UCSD-AML1 (cell line): Measurements from ENCODE around the gene DPM3.

Source experiments
- DNase-seq: peaks from one replicate; lab custom pipeline; 2025; ENCODE audit not compliant: unreplicated experiment; lab: John Stamatoyannopoulos, UW

The DPM3 gene

DNA sequence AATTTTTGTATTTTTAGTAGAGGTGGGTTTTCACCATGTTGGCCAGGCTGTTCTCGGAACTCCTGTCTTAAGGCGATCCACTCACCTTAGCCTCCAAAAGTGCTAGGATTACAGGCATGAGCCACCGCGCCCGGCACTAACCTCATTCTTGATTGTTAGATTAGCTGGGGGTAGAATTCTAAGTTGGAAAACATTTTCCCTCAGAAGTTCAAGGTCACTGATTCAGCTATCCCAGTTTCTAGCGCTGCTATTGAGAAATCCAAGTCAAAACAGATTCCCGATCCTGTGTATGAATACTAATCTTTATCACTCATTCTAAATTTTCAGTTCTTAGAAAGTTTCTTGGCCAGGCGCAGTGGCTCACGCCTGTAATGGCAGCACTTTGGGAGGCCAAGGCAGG, 37.0 kb downstream of the DPM3 start:
- DNase-seq, result no peak

DNA sequence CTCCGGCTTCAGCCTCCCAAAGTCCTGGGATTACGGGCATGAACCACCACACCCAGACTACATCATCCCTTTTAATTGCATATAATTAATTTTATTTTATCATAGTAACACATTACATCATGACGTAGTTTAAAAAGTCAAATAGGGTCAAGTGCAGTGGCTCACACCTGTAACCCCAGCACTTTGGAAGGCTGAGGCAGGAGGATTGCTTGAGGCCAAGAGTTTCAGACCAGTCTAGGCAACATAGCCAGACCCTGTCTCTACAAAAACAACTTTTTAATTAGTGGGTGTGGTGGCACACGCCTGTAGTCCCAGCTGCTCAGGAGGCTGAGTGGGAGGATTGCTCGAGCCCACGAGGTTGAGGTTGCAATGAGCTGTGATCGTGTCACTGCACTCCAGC, 41.0 kb downstream of the DPM3 start:
- DNase-seq, result no peak

DNA sequence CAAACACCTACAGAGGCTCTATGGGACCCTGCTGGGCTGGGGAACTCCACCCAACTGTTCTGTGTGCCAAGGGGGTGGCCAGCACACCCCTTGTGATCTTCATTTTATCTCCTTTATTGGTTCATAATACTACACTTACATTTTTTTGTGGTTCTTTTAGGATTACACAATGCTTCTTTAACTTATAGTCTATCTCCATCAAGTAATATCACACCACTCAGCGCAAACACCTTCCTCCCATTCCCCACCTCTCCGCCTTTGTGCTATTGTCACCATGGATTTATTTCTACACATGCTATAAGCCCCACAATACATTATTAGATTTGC, 45.7 kb downstream of the DPM3 start:
- no peak for DNase-seq

DNA sequence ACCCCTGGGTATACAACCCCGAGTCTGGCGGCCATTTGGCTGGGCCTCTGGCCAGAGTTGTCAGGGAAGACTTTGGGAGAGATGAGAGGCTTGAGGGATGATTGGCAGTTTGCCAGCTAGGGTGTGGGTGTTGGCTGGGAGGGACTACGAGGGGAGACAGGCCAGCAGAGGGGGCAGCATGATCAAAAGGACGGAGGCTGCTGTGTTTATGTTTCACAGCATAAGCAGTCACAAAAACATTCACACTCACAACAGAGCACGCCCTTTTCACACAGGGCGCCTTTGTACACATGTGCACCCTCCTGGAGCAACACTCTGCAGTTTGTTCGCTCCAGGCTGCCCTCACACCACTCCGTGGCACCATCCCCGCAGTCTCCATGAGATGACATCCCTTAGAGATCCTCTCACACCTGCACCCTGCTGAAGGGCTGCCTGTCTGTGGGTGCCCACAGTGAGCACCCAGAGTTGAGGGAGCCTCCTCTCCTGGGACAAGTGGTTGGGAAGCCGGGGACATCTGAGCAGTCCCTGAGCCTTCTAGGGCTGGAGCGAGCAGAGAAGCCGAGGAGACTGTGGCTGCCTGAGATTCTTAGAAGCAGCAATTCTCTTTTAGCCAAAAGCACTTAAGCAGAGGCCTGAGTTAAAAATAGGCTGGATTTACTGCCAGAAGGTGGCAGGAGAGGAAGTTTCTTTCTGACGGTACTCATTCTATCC, 46.3 kb downstream of the DPM3 start:
- peak; percentile 54 for DNase-seq

DNA sequence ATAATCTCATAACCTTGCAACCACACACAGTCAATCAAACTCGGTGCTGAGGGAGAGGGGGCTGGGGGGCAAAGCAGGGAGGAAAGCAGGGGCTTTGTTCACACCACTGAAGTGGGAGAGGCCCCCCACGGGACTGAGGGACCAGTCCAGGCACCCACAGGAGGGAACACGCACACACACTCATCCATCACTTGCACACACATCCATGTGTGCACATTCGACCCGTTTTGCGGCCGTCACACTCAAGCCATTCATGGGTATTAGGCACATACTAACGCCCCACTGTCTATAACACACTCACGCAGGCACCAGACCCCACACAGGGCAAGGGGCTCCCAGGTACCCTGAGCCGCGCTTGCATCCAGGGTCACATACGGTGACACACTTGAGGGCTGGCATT, 47.7 kb downstream of the DPM3 start:
- no peak for DNase-seq

DNA sequence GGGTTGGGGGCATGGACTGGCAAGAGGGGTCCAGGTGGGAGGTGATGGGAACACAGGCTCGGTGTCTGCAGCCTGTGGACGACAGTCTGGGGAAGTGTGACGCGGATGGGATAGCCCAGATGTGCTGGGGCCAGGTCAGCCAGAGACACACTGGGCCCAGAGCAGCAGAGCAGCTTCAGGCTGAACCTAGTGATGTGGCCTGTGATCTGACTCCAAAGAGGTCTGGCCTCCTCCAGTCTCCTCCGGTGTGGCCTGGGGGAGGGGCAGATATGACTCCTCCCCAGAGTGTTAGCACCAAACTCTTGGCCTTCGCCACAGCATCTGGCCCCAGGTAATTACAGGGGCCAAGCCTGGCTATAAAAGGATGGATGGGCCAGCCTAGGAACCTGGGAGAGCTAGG, 48.2 kb downstream of the DPM3 start:
- DNase-seq, result no peak

DNA sequence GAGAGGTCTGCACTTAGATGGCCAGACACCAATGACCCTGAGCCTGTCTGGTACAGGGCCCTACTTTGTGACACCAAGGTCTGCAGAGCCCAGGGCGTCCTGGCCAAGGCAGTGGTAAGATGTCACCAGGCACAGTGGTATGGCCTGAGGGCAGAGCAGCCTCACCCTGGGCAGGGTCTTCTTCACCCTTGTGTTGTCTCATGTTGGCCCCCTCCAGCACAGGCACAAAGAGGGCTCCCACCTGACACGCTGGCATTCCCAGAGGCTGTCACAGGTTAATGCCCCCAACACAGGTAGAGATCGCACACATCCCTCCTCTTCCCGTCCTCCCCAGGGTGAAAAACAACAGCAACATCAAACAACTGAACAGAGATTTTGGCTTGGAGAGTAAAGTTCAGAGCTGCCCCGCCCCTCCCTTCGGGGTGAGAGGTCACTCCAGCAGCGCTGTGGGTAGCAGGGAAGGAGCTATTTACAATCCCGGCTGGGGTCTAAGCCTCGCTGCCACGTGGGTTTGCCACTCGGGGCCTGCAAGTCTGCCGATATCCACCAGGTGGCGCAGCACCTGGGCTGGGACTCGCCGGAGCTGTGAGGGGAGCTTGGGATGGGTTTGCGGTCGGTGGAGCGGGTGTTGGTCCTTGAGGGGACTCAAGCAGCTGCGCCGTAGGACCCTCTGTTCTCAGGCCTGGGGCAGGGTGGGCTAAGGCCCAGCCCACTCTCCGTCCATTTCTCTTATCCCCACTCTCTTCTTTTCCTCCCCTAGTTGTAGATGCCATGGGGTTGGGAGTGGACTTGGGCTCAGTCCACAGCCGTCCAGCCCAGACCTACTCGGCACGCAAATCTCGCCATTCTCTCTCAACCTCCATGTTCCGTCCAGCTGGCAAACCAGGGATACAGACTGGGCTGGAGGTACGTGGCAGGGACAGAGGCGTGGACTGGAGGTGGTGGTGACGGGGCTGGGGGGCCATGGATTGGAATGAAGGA, 49.0 kb downstream of the DPM3 start:
- peak; percentile 82 for DNase-seq
